Sigmoid colon (tissue), 4 donors: ENCODE data around the gene FAM111A.

Experiments
- CTCF ChIP-seq, 4 experiments: fragments of 450-650 bp in 3 of 4; fragments of 200-600 bp in 1 of 4; IDR thresholded peaks; one replicate each; pipeline ENCODE4 v1.5.1; 2016 to 2019; ENCODE audit warnings: antibody characterized with exemption in 4 of 4, mild to moderate bottlenecking in 3 of 4, moderate library complexity in 2 of 4
- EP300 ChIP-seq, 4 donors: sonication (generic); formaldehyde crosslinking; IDR thresholded peaks; one replicate each; pipeline ENCODE4 v1.6.1; 2017; ENCODE audit warnings: antibody characterized with exemption in 4 of 4
- POLR2A ChIP-seq, 2 donors: fragments of 450-650 bp; IDR thresholded peaks; one replicate each; pipeline ENCODE4 v1.6.1; 2016; ENCODE audit warnings: antibody characterized with exemption in 2 of 2, mild to moderate bottlenecking in 2 of 2, moderate library complexity in 2 of 2

- TF ChIP-seq CTCF (IDR thresholded peaks at IDR 0.05) (no peak), POLR2A (IDR thresholded peaks at IDR 0.05) (no peak), EP300 (IDR thresholded peaks at IDR 0.05) (no peak)
These were observed 9.8 kb downstream of the FAM111A start for GRCh38 chr11:59152312-59152951.
